ENCODE data around the gene CRACDL.

- TF ChIP-seq, protein P1, sequence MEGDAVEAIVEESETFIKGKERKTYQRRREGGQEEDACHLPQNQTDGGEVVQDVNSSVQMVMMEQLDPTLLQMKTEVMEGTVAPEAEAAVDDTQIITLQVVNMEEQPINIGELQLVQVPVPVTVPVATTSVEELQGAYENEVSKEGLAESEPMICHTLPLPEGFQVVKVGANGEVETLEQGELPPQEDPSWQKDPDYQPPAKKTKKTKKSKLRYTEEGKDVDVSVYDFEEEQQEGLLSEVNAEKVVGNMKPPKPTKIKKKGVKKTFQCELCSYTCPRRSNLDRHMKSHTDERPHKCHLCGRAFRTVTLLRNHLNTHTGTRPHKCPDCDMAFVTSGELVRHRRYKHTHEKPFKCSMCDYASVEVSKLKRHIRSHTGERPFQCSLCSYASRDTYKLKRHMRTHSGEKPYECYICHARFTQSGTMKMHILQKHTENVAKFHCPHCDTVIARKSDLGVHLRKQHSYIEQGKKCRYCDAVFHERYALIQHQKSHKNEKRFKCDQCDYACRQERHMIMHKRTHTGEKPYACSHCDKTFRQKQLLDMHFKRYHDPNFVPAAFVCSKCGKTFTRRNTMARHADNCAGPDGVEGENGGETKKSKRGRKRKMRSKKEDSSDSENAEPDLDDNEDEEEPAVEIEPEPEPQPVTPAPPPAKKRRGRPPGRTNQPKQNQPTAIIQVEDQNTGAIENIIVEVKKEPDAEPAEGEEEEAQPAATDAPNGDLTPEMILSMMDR (IDR thresholded peaks at IDR 0.05): no peak
- no peak for TF ChIP-seq POLR2A (IDR thresholded peaks at IDR 0.05)
These were observed 13.1 kb upstream of the CRACDL start for GRCh38 chr2:98948956-98949739.
